HG03060 (cell line): ENCODE results near the gene FAM107A.

Experiments used
- ATAC-seq: cut with Tn5 transposase; IDR thresholded peaks from one replicate; pipeline ENCODE4 v1.9.1; 2021; ENCODE audit warnings: low read depth, moderate number of reproducible peaks; ENCODE audit not compliant: unreplicated experiment

Gene FAM107A

DNA sequence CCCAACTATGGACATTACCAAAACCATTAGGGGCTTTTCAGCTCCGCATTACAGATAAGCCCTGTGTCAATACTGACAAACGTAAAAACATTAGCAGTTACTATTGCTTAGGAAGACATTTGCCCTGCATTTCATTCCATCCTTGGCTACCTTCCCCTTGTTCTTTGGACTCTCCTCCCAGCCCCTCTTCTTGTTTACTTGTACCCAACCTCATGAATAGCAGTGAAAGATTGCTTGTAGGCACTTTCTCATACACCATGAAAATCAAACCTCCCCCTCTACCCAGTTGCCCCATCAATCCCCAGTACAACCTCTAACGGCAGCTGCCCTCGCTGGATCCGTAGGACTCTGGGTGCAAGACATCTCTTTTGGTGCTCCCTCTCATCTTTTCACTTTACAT, 16.9 kb upstream of the FAM107A start:
- no peak for ATAC-seq

DNA sequence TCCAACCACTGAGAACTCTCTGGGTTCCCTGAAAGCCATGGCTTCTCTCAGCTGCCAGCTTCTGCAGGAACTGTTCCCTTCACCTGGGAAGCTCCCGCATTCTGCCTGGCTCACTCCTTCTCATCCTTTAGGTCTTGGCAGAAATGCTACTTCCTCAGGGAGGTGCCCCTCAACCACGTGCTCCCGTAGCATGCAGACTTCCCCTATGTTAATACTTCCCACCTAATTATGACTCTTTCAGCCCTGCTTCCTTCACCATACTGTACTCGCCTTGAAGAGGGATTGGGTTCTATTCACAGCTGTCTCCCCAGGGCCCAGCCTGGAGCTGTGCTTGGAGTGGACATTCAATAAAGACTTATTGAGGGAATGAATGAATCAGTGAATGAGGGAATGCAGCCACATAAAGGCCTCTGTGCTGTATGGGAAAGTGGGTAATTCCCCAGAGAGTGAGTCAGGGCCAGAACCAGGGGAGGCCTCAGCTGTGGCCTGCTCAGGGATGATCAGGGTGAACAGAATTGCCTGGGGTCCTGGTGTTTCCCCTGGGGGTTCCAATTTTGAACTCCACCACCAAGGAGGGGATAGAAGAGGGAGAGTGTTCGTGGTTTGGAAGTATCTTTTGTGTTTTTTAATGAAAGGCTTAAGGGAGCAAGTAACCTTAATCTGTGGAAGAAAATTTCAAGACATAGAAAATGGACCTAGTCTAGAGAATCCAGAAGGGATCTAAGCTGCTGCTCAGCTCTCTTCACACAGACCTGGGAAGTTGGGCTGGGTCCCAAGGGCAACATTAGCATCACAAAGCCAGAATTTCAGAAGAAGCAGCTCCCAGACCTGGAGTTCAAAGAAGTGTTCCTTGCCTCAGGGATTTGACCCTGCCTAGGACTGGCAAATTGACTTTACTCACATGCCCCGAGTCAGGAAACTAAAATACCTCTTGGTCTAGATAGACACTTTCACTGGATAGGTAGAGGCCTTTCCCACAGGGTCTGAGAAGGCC, 14.6 kb upstream of the FAM107A start:
- no peak for ATAC-seq

DNA sequence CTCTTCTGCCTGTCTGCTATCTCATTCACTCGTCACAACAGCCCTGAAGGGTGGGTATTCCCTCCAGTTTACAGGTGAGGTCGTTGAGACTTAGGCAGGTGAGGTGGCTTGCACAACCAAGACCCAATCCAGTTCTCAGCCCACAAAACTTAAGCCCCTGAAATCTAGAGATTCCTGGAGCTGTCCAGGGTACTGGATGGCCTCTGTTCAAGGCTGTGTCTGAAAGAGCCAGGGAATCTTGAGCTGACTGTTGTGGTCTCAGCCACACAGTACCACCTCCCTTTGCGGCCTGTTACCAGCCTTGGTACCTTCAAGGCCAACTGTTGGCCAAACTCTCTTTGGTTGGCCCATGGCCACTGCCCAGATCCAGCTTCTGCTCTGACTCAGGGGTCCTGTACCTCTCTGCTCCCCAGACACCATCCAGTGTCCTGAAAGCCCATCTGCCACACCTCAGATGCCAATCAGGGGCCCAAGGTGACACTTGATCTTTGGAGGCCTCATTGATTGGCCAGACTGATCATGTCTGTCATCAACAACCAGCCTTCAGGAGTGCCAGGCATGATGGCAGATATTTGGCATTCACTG, 10.9 kb upstream of the FAM107A start:
- ATAC-seq: no peak

DNA sequence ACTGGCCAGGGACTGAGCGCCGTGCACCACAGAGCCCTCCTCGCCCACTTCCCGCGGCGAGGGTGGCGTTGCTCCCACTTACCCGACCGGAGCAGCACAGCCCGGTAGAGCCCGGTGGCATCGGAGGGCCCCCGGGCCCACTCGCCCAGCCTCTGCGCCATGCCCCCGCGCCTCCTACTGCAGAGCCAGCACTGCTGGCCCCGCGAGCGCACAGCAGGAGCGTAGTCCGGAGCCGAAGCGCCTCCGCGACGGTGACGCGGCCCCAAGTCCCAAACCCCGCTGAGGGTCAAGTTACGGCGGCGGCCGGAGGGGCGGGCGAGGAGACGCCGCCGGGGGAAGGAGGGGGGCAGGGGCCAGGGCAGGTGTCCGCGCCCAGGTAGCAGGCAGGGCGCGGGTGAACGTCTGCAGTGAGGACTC, 9.6 kb upstream of the FAM107A start:
- no peak for ATAC-seq

DNA sequence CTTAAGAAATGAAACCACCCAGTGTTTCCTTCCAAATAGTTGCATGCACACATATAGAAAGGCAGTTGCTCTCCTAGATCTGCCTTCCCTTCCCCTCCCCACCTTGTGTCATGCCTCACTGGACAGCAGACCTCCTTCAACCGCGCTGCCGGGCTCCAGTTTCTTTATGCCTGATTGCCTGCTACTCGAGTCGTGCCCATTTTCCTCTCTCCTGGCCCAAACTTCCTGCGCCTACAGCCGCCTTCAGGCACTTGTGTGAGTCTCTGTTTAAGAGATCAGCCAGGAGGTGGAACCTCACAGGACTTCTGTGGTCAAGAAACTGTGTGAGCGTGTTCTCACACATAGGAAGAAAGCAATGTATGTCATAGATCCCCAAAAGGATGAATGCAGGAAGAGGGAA, 8.8 kb upstream of the FAM107A start:
- ATAC-seq: no peak

DNA sequence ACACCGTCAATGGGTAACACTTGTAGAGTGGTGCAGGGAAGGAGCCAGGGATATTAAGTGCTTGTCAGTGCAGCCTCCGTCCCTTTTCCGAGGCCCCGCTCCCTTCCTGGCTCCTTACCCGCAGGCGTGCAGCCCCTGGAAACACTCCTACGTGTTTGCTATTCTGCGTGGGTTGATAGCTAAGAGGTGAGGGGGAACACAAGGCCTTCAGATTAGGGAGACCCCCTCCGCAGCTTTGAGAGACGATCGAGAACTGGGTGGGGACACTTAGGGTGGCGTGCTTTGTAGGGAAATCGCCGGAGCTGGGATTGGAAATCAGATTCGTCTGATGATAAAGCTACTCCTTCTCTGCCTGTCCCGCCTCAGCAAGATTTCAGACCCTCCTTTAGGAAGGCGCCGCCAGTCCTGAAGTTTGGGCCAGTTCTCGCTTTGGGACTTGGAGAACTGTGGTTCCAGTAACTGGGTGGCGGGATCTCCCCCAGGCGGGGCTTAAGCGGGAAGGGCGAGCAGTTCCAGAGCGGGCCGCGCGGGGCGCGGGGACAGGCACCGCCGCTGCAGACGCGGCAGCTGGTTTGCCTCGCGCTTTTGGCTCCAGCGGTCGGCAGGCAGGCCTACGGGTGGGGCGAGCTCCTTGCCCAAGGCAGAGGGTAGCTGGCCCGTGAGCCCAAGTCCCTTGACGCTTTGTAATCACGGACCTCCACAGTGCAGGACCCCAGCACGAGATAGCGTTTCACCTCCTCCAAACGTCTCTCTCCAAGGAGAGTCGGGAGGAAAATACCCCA, 8.0 kb upstream of the FAM107A start:
- no peak for ATAC-seq

DNA sequence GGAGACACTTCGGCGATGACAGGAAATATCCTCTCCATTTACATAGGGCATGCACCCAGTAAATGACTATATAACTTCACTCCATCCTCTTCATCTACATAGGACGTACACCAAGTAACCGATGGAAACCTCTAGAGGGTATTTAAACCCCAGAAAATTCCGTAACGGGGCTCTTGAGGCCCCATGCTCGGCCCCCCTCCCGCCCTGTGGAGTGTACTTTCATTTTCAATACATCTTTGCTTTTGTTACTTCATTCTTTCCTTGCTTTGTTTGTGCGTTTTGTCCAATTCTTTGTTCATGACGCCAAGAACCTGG, 7.5 kb upstream of the FAM107A start:
- ATAC-seq: no peak

DNA sequence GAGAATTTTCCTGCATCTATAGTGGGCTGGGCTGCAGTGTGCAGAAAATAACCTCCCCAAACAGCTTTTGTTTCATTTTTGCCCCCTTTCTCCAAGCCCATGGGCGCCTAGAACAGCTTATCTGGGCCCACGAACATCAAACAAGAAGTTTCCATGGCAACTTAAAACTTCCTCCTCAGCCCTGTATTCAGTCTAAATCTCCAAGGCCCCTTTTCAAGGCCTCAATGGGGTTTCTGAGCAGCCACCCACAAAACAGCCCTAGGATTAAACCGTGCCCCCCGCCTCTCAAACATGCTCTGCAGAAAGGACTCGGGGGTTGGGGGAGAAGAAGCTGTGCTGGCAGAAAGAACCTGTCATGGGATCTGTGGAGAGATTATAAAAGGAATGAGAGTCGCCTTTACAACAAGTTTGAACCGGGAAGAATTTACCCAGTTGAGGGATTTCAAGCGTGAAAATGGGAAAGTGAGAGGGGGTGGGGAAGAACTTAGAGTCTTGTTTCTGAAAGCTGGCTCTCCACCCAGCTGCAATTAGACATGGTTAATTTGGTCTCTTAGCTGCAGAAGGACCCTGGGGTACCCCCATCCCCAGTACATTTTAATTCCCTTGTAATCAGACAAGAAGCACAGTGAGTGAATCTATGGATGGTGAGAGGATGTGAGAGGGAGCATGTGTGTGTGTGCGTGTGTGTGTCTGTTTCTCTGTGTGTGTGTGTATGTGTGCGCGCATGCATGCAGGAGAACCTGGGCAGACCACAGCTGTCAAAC, 4.3 kb upstream of the FAM107A start:
- ATAC-seq: no peak

DNA sequence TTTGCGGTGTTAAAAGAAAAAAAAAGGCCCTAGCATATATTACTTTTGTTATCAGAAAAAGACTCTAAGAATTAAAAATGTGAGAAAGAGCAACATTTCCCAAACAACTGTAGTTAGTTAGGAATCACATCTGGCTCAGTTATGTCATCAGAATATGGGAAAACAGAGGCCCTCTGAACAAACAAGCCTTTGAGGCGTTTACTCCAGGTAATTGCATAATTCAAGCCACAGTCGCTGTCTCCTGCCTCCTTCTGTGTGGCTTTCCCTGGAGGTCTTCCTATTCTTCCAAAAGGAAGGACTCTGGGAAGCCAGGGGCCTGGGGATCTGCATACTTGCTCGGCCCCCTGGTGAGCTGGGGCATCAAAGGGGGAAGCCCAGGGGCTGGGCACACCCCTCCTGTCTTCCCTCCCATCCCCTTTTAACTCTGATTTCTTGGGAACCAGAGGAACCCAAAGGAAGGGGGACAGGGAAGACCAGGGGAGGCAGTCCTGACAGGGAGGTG, 3.7 kb upstream of the FAM107A start:
- ATAC-seq: no peak

DNA sequence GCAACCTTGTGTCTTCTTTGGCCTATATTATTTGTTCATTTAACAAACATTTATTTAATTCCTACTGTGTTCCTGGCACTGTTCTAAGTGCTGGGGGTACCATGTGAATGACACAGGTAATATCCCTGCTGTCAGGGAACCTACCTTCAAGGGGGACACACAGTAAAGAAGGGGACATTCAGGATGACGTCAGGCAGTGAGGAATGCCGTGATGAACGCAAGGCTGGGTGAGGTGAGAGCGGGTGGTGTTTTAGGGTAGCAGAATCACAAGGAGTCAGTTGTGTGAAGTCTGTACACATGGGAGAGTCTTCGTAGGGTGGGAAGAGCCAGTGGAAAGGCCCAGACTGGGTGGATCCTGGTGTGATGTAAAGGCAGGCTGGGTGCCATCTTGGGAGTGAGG, 1.7 kb upstream of the FAM107A start:
- no peak for ATAC-seq

DNA sequence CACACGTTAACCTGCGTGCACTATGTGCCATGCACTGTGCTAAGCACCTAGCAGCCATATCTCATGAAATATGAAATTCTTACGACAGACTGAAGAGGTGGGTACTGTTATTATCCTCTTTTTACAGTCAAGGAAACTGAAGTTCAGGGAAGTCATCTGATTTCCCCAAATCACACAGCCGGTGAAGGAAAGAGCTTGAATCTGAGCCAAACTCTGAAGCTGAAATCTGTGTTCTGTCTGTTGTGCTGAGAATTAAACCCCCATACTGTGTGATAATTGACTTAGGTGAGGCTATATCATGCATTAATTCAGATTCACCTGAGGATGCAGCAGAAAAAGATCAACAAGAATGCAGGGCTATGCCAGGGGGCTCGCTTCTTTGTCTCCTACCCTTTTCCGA, 475 bp downstream of the FAM107A start:
- ATAC-seq: no peak

DNA sequence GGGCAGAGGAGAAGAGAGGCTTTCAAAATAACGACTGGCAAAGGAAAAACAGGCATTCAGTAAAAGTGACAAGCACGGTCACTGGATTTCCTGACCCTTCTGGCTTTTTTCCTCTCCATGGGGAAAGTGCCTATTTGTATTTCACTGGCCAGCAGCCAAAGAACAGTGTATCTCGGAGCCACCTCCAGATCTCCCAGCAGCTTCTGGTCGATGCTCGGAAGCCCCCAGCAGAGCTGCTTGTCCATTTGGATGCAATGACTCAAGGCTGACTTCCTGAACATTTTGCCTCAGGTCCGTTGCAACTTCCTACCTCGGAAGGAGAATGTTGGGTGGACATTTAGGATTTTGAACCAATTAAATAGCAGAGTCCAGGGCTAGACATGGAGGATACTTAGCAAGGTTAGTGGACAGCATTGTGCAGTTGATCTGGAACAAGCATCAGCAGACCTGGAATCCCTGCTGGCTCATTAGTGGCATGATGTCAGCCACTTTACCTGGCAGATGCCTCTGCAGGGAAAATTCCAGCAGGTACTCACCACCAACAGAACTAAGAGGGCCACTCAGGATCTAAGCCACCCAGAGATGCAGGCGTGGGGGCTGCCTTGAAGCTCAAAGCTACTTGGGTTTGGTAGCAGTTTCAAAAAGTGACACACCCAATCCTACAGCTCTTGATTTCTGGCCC, 1.1 kb downstream of the FAM107A start:
- ATAC-seq: no peak

DNA sequence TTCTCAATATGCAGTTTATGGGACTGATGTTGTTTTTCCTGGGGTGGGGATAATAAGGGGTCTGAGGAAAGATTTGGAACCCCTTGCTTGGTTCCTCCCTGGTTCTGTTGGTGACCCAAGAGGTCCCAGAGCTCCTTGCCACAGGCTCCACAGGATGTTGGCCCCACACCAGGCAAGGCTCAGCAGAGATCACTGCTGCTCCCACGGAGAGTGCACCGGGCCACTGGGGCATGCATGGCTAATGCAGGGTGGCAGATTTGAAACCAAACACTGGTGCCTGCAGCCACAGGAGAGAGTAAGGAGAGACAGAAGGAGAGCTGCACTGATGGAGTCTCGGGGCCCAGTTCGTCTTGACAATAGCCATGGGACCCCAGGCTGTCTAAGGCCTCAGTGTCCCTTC, 2.5 kb downstream of the FAM107A start:
- no peak for ATAC-seq

DNA sequence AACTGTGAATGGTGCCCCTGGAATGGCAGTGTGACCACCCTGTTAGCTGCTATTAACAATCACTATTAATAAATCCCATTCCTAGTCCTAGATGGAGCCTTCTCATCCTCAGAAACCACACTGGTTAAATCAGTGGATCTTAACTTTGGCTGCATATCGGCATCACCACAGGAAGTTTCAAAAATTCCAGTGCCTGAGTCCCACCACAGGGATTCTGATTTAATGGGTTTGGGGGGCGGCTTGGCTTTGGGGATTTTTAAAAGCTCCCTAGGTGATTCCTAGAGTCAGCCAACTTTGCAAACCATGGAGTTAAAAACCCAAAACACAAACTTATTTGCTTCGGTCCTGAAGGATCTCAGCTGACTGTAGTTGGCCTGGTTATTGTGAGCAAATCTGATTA, 3.1 kb downstream of the FAM107A start:
- no peak for ATAC-seq

DNA sequence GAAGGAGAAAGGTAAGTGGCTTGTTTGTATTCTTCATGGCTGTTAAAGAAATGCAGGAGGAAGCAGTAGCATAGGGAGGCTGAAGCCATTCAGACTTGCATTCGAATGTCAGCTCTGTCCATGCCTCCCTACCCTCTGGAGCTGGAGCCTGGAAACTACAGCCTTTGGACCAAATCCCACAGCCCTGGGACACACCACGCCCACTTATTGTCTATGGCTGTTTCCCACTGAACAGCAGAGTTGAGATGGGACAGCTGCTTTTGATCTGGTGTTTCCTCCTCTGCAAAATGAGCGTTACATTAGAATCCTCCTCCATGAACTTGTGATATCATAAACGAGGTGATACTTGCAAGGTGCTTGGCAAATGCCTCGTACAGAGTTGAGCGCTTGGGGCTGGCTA, 3.6 kb downstream of the FAM107A start:
- ATAC-seq: no peak

DNA sequence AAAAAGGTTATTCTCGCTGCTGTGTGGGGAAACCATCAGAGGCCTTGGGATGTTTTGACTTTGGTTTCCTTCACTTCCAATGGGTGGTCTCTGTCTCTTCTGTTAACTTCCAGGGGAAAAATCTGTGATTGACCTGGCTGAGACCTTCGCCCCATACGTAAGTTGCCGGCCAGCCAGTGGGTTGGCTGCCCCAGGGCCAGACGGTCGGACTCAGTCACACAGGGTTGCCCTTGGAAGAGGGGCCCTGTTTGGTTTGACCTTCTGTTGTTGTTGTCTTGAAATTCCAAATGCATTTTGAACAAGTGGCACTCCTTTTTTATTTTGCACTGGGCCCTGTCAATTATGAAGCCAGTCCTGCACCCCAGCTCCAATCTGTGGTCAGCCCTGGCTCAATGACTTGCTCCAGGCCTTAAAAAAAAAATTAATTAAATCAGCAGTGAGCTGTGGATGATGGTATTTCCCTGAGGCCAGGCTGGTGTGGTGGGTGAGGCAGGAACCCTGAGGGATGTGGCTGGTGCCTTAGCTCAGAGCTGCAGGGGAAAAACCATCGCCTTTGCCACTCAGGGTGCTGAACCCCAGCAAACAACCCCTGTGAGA, 4.5 kb downstream of the FAM107A start:
- ATAC-seq: no peak

DNA sequence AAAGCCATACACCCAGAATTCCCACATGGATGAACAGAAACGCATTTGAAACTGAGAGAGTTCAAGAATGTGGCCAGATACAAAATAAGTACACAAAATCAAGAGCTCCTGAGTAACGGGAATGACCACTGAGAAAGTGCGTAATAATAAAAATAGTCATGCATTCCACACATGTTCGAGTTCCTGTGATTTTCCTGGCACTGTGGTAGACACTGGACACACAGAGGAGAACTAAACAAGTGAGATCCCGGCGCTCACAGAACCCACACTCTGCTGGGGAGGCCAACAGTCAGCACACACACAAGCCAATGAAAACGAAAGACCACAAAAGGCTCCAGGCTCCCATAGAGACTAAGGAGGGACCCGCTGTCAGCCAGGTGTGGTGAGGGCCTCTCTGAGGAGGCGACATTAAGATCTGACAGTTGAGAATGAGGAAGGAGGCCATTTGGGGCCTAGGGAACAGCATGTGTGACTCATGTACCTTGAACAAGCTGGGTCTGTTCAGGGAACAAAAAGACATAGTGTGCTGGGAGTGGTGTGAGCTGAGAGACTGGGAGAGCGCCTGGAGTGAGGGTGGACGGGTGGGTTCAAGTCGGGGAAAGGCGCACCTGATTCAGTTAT, 5.1 kb downstream of the FAM107A start:
- ATAC-seq: no peak

DNA sequence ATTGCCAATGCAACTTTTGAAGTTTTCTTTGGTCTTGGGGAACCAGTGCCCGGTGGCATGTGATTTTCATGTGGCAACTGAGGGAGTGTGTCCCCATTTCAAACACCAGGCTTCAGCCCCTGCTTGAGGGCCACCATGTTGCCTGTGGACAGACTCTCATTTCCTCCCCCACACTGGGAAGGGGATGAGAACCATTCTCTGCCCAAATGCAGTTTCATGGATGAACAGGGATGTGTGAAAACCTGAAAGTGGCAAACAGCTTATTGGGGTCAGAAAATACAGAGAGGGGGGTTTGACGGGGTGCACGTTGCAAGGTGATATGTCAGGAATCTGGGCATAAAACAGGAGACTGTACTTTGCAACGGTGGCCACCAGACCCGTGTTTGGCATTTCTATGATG, 6.3 kb downstream of the FAM107A start:
- ATAC-seq: no peak
